GM18520 (cell line): Measurements from ENCODE around the gene IGFBP5.

Experiments
- ATAC-seq: cut with Tn5 transposase; IDR thresholded peaks from one replicate; pipeline ENCODE4 v1.9.1; 2021; ENCODE audit not compliant: unreplicated experiment

Gene IGFBP5

DNA sequence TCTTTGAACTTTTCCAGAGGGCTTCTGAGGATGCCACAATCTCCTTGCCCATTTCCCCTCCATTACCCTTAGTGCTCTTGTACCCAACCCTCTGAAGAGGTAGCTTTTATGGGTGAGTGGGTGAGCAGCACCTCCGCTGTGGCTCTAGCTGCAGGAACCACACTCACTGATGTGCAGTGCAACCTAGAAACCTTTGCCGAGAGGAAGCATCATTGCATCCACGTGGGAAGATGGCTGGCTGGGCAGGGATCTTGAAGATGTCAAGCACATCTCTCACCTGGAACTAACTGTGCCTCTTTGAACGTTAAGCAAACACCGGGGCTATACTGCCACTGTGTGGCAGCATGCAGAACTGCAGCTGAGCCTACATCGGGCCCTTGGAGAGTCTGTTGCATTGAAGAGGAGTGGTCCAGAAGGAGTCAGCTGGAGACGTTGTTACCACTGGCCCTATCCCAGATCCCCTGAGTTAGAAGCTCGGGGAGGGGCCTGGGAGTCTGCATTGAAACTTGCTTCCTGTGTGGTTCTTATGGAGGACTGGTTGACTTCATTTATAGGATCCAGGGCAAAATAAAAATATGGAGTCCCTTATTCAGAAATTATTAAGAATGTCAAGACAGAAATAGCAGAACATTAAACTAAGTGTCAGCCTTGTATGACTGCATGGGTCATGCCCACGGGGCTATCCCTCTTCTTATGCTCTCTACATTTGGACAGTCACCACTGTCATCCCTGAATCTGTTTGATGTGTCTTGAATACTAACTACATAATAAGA is 28.7 kb downstream of the IGFBP5 start:
- no peak for ATAC-seq

DNA sequence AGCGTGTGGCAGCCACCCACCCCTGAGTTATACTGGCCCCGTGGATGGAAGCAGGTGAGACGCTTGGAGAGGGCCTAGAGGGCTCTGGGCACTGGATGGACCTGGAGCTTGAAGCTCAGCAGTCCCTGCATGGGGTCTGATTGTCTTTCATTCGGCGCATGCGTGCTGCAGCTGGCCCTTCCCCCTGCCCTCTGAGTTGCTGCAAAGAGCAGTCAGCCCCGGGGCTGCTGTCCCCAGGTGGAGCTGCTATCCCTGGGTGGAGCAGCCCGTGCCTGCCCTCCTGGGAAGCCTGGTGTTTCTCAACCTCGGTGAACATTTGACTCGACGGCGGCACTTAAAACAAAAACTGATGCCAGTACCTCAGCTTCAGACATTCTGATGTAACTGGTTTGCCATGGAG is 29.6 kb downstream of the IGFBP5 start:
- ATAC-seq, result no peak

DNA sequence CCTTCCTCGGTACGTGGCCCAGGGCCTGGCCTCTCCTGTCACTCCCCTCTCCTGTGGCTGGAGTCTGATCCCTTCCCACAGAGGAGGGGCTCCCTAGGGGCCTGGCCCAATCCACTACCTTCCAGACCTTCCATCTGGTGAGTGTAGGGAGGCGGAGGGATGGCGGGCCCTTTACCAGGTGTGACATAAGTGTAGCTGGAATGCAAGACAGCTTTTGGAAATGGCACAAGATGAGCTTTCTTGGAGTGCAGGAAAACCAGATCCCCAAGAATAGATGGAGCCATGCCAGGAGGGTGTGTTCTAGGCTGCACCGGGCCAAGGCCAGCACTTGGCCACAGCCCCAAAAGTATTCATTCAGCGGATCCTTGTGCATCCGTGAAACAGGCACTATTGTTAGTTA is 30.1 kb downstream of the IGFBP5 start:
- no peak for ATAC-seq

DNA sequence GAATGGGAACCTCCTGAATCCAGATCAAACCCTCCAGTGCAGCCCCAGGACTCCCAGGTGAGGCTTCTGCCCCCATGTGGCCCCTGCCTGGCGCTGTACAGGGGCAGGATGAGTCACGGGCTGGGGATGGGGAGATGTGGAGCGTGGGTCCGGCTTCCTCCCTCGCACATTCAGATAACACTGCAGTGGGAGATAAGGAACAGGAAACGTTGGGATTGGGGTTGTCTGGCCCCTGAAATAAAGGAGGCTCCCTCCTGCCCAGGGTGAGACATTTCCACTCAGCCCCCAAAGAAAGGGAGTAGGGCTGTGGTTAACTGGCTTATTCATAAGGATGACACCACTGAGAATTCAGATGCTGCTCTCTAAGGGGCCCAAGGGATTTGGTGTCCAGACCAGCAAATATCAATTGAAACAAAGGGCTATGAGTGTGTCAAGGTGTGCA is 30.7 kb downstream of the IGFBP5 start:
- ATAC-seq, result no peak

DNA sequence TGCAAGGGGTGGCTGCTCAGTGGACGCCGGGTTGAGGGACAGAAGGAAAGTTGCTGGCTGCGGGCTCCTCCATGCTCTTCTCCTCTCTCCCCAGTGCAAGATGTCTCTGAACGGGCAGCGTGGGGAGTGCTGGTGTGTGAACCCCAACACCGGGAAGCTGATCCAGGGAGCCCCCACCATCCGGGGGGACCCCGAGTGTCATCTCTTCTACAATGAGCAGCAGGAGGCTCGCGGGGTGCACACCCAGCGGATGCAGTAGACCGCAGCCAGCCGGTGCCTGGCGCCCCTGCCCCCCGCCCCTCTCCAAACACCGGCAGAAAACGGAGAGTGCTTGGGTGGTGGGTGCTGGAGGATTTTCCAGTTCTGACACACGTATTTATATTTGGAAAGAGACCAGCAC is 31.5 kb downstream of the IGFBP5 start:
- ATAC-seq, result no peak

DNA sequence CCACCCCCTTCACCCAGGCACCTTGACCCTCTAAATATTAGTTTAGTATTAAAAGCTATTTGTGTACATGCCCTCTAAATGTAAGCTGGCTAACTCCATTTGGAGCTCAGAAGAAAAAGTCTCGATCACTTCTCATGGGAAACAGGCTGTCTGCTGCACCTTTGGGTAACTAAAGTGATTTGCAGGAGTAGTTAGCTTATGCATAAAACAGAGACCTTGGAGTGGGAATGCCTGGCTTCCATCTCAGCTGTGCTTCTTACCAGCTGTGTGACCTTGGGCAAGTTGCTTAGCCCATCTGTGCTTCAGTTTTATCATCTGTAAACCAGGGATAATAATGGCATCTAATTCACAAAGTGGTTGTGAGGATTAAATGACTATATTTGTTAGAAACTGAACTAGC is 32.2 kb downstream of the IGFBP5 start:
- ATAC-seq, result no peak

DNA sequence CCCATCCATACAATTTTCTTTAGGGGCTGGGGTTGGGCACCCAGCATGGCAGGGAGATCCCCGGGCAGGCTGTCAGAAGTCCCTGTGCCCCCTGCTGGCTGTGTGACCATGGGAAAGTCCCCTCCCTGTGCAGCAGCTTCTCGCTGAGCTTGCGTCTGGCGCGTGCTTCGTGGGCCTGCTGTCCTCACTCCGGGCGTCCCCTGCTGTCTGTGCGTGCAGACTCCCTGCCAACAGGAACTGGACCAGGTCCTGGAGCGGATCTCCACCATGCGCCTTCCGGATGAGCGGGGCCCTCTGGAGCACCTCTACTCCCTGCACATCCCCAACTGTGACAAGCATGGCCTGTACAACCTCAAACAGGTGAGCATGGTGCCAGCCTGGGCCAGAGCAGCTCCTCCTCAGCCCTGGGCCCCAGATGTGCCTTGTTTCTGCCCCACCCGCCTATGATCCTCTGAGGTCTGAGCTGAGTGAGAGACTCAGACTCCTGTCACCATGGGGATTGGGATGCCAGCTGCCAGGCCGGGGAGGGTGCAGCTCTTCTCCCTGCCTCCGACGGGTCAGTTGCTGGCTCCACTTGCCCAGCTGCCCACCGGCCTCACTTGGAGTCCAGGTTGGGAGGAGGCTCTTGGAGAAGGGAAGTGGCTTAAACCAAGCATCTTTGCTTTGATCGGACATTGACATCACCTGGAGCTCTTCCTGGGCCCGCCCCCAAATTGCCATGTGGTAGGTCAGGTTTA is 33.5 kb downstream of the IGFBP5 start:
- no peak for ATAC-seq

DNA sequence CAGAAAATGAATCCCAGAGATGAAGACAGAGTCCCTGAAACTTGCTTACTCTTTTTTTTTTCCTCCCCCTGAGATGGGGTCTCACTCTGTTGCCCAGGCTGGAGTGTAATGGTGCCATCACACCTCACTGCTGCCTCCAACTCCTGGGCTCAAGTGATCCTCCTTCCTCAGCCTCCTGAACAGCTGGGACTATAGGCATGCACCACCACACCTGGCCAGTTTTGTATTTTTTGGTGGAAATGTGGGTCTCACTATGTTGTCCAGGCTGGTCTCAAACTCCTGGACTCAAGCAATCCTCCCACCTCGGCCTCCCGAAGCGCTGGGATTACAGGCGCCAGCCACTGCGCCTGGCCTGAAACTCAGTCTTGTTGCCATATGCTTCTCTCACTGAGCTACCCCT is 34.3 kb downstream of the IGFBP5 start:
- ATAC-seq, result no peak

DNA sequence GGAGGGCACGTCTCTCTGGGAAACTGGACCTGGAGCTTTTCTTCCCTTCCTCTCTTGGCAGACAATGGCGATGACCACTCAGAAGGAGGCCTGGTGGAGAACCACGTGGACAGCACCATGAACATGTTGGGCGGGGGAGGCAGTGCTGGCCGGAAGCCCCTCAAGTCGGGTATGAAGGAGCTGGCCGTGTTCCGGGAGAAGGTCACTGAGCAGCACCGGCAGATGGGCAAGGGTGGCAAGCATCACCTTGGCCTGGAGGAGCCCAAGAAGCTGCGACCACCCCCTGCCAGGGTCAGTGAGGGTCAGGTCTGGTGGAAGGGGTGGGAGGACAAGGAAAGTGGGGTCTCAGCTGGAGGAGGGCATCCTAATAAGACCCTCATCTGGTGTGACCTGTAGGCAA is 34.9 kb downstream of the IGFBP5 start:
- ATAC-seq, result no peak

DNA sequence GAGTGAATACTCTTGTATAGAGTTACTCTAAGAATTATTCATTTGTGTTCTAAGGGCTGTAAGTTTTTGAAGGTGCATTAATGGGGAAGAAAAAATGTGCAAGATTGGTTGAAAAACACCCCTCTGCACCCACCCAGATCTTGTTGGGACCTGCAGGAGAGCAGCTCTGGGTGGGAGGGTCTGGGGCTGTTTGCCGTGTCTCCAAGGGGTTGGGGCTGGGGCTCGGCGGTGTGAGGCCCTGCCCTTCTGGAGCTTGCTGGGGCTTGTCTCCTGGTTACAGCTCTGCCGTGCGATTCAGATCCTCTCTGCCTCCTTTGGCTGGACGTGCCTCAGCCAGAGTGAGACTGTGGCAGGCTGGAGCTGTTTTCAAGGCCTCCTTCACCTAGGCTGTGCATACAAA is 36.1 kb downstream of the IGFBP5 start:
- no peak for ATAC-seq

DNA sequence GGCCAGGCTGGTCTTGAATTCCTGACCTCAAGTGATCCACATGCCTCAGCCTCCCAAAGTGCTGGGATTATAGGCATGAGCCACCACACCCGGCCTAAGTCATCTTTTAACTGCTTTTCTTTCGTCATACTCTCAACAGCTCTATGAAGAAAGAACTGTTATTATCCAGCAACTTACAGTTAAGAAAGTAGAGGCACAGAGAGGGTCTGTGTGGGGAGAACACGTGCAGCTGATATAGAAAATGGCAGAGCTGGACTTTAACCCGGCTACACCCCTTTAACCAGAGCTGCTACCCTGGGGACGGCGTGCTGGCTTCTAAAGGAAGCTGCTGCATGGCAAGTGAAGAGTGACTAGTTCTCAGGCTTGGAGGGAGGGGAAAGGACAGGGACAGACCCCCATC is 36.6 kb downstream of the IGFBP5 start:
- no peak for ATAC-seq

DNA sequence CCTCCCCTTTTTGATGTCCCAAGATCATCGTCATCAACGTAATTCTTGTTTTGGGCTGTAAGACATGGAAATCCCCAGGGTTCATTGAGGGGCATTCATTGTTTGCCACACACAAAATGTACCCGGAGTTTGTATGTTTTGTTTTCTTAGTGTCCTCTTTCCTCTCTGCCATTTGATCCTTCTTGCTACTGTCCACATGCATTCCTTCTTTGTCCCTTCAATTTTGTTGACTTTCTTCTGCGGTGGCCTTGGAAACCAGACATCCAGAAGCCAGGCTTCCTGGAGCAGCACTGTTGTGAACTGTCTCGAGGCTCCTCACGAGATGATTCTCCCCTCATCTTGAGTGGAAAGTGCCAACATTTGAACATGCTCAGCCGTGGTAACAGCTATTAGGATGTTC is 37.4 kb downstream of the IGFBP5 start:
- no peak for ATAC-seq

DNA sequence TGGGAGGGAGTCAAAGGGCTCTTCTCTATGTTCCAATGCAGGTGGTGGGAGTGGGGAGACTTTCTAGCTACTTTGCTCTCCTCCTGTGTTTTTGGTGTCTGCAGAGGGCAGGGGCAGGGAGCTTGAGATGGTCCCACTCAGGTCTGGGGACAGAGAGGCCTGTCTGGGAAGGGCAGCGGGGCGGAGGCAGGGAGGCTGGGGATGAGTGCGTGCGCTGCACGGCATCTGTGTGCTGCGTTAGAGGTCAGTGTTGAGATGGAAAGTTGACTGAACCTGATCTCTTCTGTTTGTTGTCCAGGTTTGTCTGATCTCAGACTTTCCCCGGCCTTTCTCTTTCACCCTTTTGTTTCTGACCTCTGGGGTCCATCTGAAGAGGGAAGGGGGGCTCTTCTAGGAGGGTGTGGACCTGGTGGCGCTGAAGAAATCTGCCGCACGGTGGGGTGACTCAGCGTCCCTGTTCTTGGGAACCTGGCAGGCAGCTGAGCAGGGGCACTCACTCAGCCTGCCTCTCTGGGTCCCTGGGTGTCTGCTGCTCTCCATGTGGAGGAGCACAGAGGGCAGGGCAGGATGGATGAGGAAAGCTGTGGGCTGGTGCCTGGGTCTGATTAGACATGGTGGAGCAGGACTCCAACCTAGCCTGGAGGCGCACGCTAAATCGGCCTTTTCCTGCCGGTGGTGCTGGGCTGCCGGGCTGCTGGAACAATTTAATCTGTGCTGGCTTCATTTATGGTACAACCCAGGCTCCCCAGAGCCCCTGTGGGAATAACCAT is 38.1 kb downstream of the IGFBP5 start:
- ATAC-seq, result no peak

DNA sequence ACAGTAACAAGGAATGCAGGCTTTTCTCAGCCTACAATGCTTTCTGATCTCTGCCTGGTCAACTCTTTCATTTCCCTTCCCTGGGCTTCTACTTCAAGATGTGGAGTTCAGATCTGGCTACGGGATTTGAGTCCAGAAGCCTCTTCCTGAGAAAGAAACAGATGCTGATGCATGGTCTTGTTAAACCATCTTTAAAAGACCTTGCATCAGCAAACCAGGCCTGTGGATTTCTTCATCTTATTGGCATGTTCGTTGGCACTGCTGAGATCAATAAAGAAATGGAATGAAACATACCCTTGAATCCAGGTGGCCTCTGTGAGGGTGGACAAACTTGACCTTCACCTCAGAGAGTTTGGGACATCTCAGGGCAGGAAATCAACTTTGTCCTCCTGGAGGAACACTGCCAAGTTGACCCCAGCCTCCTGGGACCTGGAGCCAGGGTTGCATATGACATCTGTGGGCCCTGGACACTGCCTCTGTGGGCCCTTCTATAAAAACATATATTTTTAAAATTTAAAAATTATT is 40.8 kb downstream of the IGFBP5 start:
- ATAC-seq, result no peak

DNA sequence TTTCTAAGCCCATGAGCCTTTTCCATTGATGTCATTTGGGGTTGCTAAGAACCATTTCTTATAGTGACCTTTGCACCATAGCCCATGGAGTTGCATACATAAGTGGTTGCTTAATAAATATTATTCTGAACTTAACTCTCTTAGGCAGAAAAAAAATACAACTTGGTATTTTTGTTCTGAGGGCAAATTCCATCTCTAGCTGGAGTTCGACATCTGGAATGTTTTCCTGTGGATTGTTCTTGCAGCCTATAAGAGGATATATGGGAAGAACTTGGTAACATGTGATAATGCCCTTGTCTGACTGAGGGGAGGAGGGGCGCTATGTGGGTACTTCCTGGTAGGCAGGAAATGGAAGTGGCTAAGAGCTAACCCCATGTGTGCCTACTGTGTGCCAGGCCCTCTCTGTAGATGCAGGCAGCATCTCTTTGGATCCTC is 41.4 kb downstream of the IGFBP5 start:
- no peak for ATAC-seq

DNA sequence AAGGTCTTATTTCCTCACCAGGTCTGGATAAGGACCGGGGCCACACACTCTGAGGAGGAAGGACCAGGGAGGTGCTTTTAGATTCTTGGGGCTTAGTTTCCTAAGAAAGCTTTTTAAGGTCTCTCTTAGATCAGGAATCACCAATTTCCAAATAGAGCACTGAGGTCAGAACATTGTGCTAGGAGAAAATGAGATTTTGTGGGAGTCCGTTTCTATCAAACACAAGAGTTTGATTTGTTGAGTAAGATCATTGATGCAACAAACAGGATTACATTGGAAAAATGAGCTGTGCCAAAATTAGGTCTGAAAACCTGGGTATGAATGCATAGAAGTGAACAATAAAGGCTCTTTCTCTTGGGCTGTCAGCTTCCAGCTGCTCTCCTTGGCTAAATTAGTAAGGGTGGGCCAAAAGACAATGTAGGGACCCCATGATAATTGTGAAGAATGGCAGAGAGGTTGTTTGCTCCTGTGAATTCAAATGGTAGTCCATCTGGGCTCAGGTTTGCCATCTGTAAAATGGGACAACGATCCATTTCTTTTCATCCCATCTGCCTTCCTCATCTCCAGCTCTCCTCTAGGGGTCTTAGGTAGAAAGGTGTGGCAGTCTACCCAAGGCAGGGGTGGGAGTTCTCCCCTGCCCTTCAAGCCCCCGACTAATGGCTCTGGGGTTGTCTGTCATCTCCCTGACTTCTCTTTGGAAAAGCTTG is 42.1 kb downstream of the IGFBP5 start:
- no peak for ATAC-seq

DNA sequence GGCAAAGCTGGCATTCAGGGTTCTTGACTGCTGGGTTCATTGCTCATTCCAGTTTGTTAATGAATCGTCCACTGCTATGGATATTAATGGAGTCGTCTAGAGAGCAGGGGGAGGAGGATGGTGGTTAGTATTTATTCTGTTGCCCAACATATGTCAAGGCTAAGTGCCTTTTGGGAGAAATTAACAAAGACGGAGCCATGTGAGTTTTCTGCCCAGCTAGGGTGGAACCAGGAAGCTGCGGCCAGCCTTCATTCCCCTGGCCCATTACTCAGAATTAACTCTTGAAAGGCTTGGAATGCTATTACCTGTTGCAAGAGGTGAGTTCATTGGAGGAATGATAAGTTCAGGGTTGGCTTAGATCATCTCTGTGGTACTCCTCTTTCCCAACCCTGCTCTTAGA is 42.8 kb downstream of the IGFBP5 start:
- no peak for ATAC-seq

DNA sequence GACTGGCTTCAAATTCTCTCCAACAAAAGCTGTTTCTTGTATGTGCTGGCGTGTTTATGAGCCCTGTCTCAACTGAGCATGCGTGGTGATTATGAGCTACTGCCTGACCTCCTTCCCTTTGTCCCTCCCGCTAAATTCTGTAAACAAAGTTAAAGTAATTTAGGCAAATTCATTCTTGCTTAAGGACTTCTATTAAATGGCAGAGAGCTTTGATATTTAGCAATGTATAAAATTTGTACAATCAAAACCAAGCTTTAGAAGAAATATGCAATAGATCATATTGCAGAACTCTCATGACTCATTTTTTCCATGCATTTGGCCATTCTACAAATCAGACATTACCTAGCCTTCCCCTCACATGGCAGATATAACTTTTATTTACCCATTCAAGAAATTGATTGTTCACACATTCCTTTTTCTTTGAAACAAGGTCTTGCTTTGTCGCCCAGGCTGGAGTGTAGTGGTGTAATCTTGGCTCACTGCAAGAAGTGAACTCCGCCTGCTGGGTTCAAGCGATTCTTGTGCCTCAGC is 43.9 kb downstream of the IGFBP5 start:
- no peak for ATAC-seq

DNA sequence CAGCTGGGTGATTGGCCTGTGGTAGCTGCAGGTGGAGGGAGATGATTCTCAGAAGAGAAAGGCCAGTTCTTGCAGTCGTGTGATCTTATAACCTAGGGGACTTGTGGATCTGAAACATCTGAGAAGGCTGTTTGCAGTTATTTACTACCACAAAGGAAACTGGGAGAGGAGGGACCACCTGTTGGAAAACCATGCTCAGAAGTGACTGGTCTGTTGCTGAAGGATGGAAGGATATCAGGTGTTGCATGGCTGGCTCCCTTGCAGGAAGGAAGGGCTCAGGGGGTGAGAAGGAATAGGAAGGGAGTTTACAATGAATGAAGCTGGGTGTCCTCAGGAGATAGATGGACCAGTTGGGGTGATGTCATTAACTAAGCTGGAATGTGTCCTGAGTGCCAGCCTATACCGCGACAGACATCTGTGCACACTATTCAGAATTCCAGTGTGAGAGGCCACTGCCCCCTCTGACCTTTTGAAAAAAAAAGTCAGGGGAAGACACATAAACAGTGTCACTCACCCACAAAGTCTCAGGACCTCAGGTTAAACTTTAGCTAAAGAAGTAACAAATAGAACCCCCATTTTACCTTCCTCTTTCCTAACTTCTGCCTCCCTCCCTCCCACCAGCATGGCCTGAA is 44.6 kb downstream of the IGFBP5 start:
- ATAC-seq, result no peak

DNA sequence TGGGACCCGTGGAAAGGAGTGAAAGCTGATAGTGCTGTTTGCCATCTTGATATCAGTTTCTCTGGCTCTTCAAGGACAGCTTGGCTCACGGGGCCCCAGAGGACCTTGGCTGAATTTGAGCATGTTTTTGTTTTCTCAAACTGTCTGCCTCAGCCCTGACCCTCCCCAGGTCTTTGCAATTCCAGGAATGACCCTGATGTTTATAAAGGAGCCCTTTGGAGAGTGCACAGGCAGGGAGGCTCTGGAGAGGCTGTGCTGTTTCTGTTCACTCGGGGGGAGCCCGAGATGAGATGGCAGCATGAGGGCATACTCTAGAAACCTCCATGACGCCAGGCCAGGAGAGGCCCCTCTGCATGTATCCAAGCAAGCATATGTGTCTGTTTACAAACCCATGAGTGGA is 45.8 kb downstream of the IGFBP5 start:
- no peak for ATAC-seq
